ACC112 (cell line): Measurements from ENCODE around the gene ATR.

Experiments
- H2AFZ ChIP-seq: fragments of 200-600 bp; sonication (generic); one replicate; pipeline ENCODE4 v1.6.0; 2017; ENCODE audit warnings: antibody characterized with exemption, low read length; ENCODE audit not compliant: unreplicated experiment
- H3K27ac ChIP-seq: fragments of 200-600 bp; sonication (generic); 2 replicates; pipeline ENCODE4 v1.5.1; 2014; ENCODE audit warnings: low read depth, mild to moderate bottlenecking, antibody characterized with exemption, low read length, moderate library complexity
- H3K27me3 ChIP-seq: fragments of 200-600 bp; sonication (generic); 2 replicates; pipeline ENCODE4 v1.6.1; 2014; ENCODE audit warnings: mild to moderate bottlenecking, antibody characterized with exemption, low read length, moderate library complexity, mixed read lengths; ENCODE audit not compliant: insufficient read depth
- H3K36me3 ChIP-seq: fragments of 200-600 bp; sonication (generic); 2 replicates; pipeline ENCODE4 v1.6.1; 2016; ENCODE audit warnings: mild to moderate bottlenecking, antibody characterized with exemption, low read length, moderate library complexity, mixed read lengths; ENCODE audit not compliant: insufficient read depth
- H3K4me1 ChIP-seq: fragments of 200-600 bp; sonication (generic); one replicate; pipeline ENCODE4 v1.6.1; 2016; ENCODE audit warnings: low read length, mixed read lengths; ENCODE audit not compliant: insufficient read depth, unreplicated experiment, control insufficient read depth
- H3K4me3 ChIP-seq: fragments of 200-600 bp; sonication (generic); 2 replicates; pipeline ENCODE4 v1.5.1; 2014; ENCODE audit warnings: mild to moderate bottlenecking, low read depth, low read length
- H3K79me2 ChIP-seq: fragments of 200-600 bp; sonication (generic); one replicate; pipeline ENCODE4 v1.6.0; 2016; ENCODE audit warnings: low read length; ENCODE audit not compliant: control insufficient read depth, unreplicated experiment, insufficient read depth

ATR gene

DNA sequence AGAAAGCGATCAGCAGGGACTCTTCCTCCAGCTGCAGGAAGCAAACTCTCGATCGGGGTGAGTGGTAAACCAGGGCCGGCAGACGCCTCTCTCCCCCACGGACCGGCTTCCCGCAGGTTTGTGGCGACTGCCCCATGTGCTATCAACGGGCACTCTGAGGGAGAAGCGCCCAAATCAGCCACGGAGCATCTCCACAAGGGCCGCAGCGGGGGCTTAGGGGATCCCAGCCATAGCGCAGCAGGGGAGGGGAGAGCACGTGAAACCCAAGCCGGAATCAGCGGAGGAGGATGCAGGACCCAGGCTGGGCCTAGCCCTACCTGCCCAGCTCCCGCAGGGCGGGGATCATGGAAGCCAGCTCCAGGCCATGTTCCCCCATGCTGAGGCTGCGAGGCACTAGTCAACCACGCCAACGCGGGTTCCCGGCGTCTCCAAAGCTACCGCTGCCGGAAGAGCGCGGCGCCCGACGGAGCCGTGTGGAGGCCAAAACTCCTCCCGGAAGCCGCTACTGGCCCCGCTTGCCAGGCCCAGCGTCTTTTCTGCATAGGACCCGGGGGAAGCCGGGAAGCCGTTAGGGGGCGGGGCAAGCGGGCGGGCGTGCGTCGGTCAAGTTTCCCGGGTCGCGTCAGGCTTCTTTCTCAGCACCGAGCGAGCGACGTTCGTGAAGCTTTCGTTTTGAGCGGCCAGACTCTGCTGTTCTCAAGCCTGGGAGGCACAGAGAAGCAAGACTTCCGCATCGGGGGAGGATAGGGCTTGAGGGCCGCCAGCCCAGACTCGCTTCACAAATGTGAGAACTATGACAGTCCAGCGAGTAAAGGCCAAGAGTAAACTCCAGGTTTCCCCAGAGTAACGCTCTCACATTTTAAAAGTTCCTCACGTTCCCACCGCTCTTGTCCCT, at the start of gene ATR:
ATR (minus strand) TSS at position 405 of the 895 bp plus-strand sequence; CDS start at position 376, 29 bp downstream.
- peaks cover 46% of the 10 kb centered on the region for H3K79me2 ChIP-seq
- peaks cover 29% of the 10 kb centered on the region for H3K4me1 ChIP-seq

DNA sequence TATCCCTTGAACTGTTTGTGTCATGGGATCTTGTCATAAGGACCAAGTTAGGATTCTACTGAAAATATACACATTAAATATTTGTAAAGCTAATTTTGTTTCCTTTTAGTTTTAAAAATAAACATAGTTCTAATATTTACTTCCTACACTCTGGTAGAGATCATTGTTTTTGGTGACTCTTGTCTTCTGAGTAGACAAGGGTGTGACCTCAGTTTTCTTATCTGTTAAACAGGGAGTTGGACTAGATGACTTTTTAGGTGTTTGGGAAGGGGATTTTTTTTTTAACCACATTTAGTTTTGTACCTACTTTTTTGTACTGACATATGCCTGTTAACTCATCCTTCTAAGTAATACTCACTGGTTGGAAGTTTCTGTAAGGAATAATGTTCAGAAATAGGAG, 48.4 kb upstream of the ATR start:
- H3K79me2 ChIP-seq = no peaks in the 10 kb centered on the region
- no peaks in the 10 kb centered on the region for H3K36me3 ChIP-seq
- no peak overlapping the region for H3K27ac ChIP-seq
- H3K4me3 ChIP-seq = no peak overlapping the region
- no peaks in the 10 kb centered on the region for H3K4me1 ChIP-seq
- H2AFZ ChIP-seq = no peak overlapping the region
- H3K27me3 ChIP-seq = no peaks in the 10 kb centered on the region

More for the DNA sequence above, at the start of gene ATR:
- Histone ChIP-seq H3K4me3 (peak within 1 kb of the TSS; percentile 98), H3K27me3 (no peaks in the 10 kb centered on the region), H2AFZ (peak within 1 kb of the TSS; percentile 91), H3K27ac (peak within 1 kb of the TSS; percentile 90), H3K36me3 (peaks cover 5% of the 10 kb centered on the region; the same call in 1 of the 2 replicates)

DNA sequence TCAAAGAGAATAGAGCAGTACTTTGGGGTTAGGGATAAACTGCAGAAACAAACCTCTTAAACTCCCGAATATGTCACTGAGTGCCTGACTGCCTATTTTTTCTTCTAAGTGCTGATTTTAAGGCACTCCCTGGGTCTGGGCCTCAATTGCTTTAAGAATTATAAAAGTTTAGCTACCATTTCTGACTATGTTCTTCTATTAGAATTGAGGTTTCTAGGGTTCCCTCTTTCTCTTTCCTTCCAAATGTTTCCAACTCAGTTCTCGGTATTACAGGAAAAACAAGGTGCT, 46.6 kb upstream of the ATR start:
- H3K27ac ChIP-seq = no peak overlapping the region
- no peaks in the 10 kb centered on the region for H3K36me3 ChIP-seq
- no peak overlapping the region for H2AFZ ChIP-seq
- H3K4me1 ChIP-seq = no peaks in the 10 kb centered on the region
- no peaks in the 10 kb centered on the region for H3K79me2 ChIP-seq
- H3K4me3 ChIP-seq = no peak overlapping the region
- H3K27me3 ChIP-seq = no peaks in the 10 kb centered on the region

DNA sequence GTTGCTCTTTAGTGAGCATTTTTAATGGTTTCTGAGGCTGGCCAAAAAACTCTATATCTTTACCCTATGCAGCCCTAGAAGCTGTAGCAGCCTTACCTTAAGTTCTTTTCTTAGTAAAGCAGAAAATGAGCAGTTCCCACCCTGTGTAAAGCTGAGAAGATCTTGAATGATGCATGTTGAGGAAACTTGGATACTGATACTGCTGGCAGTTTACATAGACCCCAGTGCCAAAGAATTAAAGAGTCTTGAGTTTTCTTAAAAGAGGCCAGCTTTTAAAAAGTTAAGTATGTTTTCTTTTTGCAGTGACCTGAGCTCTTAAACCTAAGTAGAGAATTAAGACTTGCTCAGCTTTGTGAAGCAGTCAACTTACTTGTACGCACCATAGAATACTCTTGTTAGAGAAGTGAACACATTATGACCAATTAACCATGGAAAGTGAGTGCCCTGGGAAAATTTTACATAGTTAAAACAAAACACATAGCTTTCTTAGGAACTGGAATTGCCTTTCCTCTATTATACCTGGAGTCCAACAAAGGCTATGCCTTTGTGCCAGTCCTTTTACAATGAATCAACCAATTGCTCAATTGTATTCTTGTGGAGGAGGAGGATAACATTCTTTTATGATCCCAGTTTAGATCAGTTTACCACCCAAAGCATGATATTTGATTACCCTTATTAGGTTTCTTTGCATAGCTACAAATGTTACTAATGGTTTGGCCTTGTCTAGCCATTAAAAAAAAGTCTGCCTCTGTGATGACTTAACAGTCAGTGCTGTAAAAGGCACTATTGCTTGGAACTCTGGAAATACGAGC, 46.0 kb upstream of the ATR start:
- H2AFZ ChIP-seq = no peak overlapping the region
- H3K4me3 ChIP-seq = no peak overlapping the region
- no peak overlapping the region for H3K27ac ChIP-seq
- H3K79me2 ChIP-seq = no peaks in the 10 kb centered on the region
- H3K36me3 ChIP-seq = no peaks in the 10 kb centered on the region
- H3K27me3 ChIP-seq = no peaks in the 10 kb centered on the region
- H3K4me1 ChIP-seq = no peaks in the 10 kb centered on the region

DNA sequence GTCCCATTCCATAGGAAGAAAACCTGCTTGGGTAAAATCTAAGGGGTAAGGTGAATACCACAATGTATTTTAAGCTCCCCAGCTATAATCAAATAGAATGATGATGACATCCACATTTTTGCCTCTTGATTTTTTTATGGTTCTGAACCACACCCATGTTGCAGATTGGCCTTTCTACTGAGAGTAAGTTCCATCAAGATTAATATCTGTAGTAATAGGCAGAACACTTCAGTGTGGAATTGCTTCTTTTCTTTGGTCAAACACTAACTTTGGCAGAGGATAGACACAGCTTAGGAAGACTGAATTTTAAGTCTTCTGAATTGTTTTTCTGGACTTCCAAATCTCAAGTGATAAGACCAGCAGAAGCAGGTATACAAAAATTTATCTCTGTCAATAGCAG, 44.7 kb upstream of the ATR start:
- Histone ChIP-seq H3K27me3 (no peaks in the 10 kb centered on the region), H3K36me3 (no peaks in the 10 kb centered on the region), H3K4me1 (peaks cover 6% of the 10 kb centered on the region), H2AFZ (no peak overlapping the region), H3K4me3 (no peak overlapping the region), H3K79me2 (no peaks in the 10 kb centered on the region), H3K27ac (no peak overlapping the region)

DNA sequence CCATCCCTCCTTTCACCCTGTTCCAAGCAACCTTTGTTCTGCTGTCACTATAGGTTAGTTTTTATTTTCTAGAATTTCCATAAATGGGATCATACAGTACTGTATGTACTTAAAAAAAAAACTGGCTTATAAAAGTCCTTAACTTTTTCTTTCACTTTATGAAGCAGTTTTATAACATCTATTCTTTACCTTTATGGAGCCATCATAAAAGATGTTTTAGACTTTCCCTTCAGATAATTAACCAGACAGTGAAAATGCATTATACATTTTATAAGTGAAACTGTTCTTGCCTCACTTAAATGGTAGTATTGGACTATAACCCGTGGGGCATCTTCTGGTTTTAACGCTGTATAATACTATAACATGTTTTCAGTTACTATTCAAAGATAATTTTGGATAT, 43.9 kb upstream of the ATR start:
- peak overlapping the region; percentile 12 for H2AFZ ChIP-seq
- peaks cover 6% of the 10 kb centered on the region for H3K4me1 ChIP-seq
- H3K4me3 ChIP-seq = no peak overlapping the region
- no peaks in the 10 kb centered on the region for H3K27me3 ChIP-seq
- H3K36me3 ChIP-seq = no peaks in the 10 kb centered on the region
- no peaks in the 10 kb centered on the region for H3K79me2 ChIP-seq
- no peak overlapping the region for H3K27ac ChIP-seq

DNA sequence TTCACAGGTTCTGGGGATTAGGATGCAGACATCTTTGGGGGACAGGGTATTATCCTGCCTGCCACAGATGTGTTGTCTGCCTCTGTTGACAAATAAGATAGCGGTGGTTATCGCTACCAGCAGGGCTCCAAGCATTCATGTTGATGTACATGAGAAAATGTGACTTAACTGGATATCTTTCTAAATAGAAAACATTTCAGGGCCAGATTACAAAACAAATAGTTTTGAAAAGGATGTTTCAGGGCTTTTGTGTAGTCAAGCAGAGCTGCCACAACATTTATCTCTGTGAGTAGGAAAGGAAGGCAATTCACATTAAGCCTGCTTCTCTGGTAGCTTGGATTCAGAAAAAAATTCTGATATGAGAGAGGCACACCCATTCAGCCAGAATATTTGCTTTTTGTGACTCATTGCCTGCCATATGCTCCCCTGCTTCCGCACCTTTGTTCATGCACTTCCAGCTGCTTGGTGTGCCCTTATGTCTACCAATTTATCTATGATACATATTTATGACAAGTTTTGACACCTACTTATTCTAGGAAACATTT, 40.5 kb upstream of the ATR start:
- Histone ChIP-seq H3K27ac (no peak overlapping the region), H3K4me3 (no peak overlapping the region), H3K79me2 (no peaks in the 10 kb centered on the region), H3K27me3 (no peaks in the 10 kb centered on the region), H3K36me3 (no peaks in the 10 kb centered on the region), H2AFZ (no peak overlapping the region), H3K4me1 (peaks cover 6% of the 10 kb centered on the region)

DNA sequence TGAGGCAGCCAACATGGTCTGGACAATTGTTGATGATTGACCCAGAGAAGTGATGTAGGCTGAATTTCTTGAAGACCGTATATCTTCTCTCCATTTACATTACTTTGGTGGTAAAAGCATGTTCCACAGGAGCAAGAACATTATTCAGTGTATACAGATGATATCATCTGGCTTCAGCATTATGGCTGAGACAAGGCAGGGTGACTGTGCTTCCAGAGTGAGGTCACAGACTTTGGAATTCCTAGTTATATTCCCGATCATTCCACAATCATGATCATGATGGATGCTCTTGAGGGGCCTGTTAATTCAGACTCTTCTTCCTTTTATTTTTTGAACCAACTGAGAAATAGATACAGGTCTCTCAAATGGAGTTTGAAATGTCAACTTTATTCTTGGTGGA, 36.6 kb upstream of the ATR start:
- Histone ChIP-seq H3K36me3 (no peaks in the 10 kb centered on the region), H3K4me1 (peaks cover 6% of the 10 kb centered on the region), H3K4me3 (no peak overlapping the region), H3K79me2 (no peaks in the 10 kb centered on the region), H3K27me3 (no peaks in the 10 kb centered on the region), H3K27ac (no peak overlapping the region), H2AFZ (no peak overlapping the region)

DNA sequence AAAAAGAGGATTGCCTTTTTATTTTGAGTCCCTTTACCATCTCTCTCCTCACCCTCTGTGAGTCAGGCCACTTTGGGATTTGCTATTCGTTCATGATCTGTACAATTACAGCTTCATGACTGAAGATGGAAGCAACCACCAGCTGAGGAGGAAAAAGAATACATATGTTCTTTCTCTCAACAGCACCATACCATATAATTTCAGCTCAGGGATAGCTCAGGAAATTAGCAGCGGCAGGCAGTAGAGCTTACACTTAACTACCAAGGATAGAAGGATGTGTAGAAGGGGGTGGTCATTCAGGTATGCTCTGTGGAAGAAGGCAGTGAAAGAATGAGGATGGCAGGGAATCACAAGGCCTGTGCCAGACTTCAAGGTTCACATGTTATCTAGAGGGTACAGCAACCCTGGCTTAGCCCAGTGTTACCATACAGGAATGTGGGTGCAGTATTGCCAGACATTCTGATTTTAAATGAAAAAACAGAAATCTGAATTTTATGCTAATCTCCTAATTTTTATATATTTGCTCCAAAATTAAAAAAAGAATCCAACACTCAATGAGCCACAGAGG, 35.6 kb upstream of the ATR start:
- Histone ChIP-seq H3K4me1 (peaks cover 5% of the 10 kb centered on the region), H3K79me2 (no peaks in the 10 kb centered on the region), H2AFZ (no peak overlapping the region), H3K27me3 (no peaks in the 10 kb centered on the region), H3K4me3 (no peak overlapping the region), H3K36me3 (no peaks in the 10 kb centered on the region), H3K27ac (no peak overlapping the region)

DNA sequence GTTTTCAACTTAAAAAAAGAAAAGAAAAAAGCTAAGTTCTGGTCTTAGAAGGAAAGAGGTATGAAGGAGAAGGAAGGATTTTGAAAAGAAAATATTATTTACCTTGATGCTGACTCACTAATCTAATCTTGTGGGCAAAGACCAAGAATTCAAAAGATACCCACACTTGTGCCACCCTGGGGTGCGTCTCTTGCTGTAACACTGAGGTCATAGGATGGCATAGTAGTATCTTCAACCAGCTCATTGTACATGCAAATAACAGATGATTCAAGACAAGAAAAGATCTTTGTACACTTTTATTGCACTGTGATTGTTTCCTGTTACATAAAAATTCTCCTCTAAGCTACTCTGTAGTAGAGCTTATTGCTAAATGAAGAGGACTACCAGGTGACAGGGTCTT, 35.0 kb upstream of the ATR start:
- Histone ChIP-seq H3K27ac (no peak overlapping the region), H3K4me3 (no peak overlapping the region), H3K4me1 (no peaks in the 10 kb centered on the region), H3K27me3 (no peaks in the 10 kb centered on the region), H3K79me2 (no peaks in the 10 kb centered on the region), H2AFZ (no peak overlapping the region), H3K36me3 (no peaks in the 10 kb centered on the region)
